Endodermal cell (in vitro differentiated cells): ENCODE data around the gene EIF3B. TPM values are rescaled to one million over a fixed set of nuclear protein-coding genes. Genes with fewer than 3 reads are reported as not detected.

Experiments used
- DNase-seq: peaks from one replicate; pipeline ENCODE4 v3.0.0-alpha.2; 2017
- H3K27ac ChIP-seq: 2 replicates; pipeline ENCODE4 v1.5.1; 2013; ENCODE audit warnings: mild to moderate bottlenecking, low read depth, low read length, moderate library complexity
- H3K27me3 ChIP-seq: 2 replicates; pipeline ENCODE4 v1.6.1; 2013; ENCODE audit warnings: mild to moderate bottlenecking, low read length, moderate library complexity; ENCODE audit not compliant: insufficient read depth, control insufficient read depth, poor library complexity, severe bottlenecking
- H3K36me3 ChIP-seq: 2 replicates; pipeline ENCODE4 v1.7.0; 2013; ENCODE audit warnings: mild to moderate bottlenecking, low read length, moderate library complexity; ENCODE audit not compliant: control insufficient read depth, insufficient read depth
- H3K4me1 ChIP-seq: one replicate; pipeline ENCODE4 v1.7.0; 2013; ENCODE audit warnings: low read length; ENCODE audit not compliant: control insufficient read depth, insufficient read depth
- H3K4me3 ChIP-seq: 2 replicates; pipeline ENCODE4 v1.5.1; 2013; ENCODE audit warnings: mild to moderate bottlenecking, low read length, moderate library complexity
- H3K9ac ChIP-seq: 2 replicates; pipeline ENCODE4 v1.6.1; 2013; ENCODE audit warnings: mild to moderate bottlenecking, low read length, moderate library complexity; ENCODE audit not compliant: poor library complexity, severe bottlenecking; ENCODE audit errors: extremely low read depth
- H3K9me3 ChIP-seq: 2 replicates; pipeline ENCODE4 v1.6.1; 2013; ENCODE audit warnings: mild to moderate bottlenecking, low read length, moderate library complexity; ENCODE audit not compliant: control insufficient read depth
- H3K27ac Mint-ChIP-seq: 2 replicates; pipeline ENCODE4 v1.8.0; 2020; ENCODE audit warnings: mixed read lengths
- H3K27me3 Mint-ChIP-seq: 2 replicates; pipeline ENCODE4 v1.8.0; 2021; ENCODE audit warnings: mild to moderate bottlenecking, mixed read lengths; ENCODE audit not compliant: insufficient read depth
- H3K36me3 Mint-ChIP-seq: 2 replicates; pipeline ENCODE4 v1.8.0; 2020; ENCODE audit warnings: low read depth, mixed read lengths
- H3K4me1 Mint-ChIP-seq: 2 replicates; pipeline ENCODE4 v1.8.0; 2020; ENCODE audit warnings: mixed read lengths
- H3K4me3 Mint-ChIP-seq: 2 replicates; pipeline ENCODE4 v1.8.0; 2020; ENCODE audit warnings: mild to moderate bottlenecking, moderate library complexity, mixed read lengths
- H3K9me3 Mint-ChIP-seq: 2 replicates; pipeline ENCODE4 v1.8.0; 2020; ENCODE audit warnings: mild to moderate bottlenecking, mixed read lengths
- WGBS, 2 experiments: methylation state at CpG; one replicate each; pipeline versions ENCODE4 v1.1.5 to v1.1.7; 2013; ENCODE audit warnings: missing lambda C conversion rate in 2 of 2, mixed read lengths in 1 of 2; ENCODE audit not compliant: insufficient coverage in 1 of 2, insufficient read length in 1 of 2; 5-methylcytosine and 5-hydroxymethylcytosine counted together
- total RNA-seq, 2 donors: library from RNA; stranded (reverse); fragmentation: NEBNext Ultra II Directional in 1 of 2; extraction: Animal tissue kit (Norgen Biotek cat#: 25700) in 1 of 2; gene quantifications; 2 replicates in 1 of 2; 3 replicates in 1 of 2; pipeline ENCODE4 v1.2.1, GENCODE V29; 2021
- TF ChIP-seq, protein P1 (sequence below): fragments of 200-600 bp; sonication (generic); conservative IDR thresholded peaks from 2 replicates; pipeline ENCODE4 v1.5.0; 2021; ENCODE audit warnings: antibody characterized with exemption, mild to moderate bottlenecking

EIF3B gene
- total RNA-seq, 2 donors from 2014 or later: 172 to 220 TPM

DNA sequence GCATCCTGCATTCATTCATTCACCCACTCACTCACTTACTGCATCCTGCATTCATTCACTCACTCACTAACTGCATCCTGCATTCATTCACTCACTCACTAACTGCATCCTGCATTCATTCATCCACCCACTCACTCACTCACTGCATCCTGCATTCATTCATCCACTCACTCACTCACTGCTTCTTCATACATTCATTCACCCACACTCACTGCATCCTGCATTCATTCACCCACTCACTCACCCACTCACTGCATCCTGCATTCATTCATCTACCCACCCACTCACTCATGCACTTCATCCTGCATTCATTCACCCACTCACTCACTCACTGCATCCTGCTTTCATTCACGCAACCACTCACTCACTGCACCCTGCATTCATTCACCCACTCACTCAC is 38.8 kb upstream of the EIF3B start:
- Mint-ChIP-seq H3K4me3 (no peak overlapping the region), H3K4me1 (peaks cover 5% of the 10 kb centered on the region), H3K9me3 (no peaks in the 10 kb centered on the region), H3K27me3 (no peaks in the 10 kb centered on the region), H3K27ac (no peak overlapping the region), H3K36me3 (peaks cover 4% of the 10 kb centered on the region)
- Histone ChIP-seq H3K27ac (no peak overlapping the region), H3K4me1 (no peaks in the 10 kb centered on the region), H3K9me3 (no peaks in the 10 kb centered on the region), H3K36me3 (no peaks in the 10 kb centered on the region), H3K4me3 (no peak overlapping the region), H3K9ac (no peak overlapping the region), H3K27me3 (no peaks in the 10 kb centered on the region)
- DNase-seq: no peak
- 86 to 92% methylated on average over 1 of the region's 1 CpG for WGBS, 2 experiments
- TF ChIP-seq, protein P1, sequence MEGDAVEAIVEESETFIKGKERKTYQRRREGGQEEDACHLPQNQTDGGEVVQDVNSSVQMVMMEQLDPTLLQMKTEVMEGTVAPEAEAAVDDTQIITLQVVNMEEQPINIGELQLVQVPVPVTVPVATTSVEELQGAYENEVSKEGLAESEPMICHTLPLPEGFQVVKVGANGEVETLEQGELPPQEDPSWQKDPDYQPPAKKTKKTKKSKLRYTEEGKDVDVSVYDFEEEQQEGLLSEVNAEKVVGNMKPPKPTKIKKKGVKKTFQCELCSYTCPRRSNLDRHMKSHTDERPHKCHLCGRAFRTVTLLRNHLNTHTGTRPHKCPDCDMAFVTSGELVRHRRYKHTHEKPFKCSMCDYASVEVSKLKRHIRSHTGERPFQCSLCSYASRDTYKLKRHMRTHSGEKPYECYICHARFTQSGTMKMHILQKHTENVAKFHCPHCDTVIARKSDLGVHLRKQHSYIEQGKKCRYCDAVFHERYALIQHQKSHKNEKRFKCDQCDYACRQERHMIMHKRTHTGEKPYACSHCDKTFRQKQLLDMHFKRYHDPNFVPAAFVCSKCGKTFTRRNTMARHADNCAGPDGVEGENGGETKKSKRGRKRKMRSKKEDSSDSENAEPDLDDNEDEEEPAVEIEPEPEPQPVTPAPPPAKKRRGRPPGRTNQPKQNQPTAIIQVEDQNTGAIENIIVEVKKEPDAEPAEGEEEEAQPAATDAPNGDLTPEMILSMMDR: no peak

DNA sequence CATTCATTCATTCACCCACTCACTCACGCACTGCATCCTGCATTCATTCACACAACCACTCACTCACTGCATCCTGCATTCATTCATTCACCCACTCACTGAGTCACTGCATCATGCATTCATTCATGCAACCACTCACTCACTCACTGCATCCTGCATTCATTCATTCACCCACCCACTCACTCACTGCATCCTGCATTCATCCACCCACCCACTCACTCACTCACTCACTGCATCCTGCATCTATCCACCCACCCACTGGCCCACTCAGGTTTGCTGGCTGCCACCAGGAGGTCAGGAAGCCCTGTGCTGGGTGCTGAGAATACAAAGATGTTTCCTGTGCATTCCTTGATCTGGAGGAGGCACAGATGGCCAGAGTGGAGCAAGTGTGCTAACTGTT is 38.0 kb upstream of the EIF3B start:
- H3K36me3 ChIP-seq: no peaks in the 10 kb centered on the region
- Mint-ChIP-seq H3K9me3 (no peaks in the 10 kb centered on the region), H3K4me1 (peaks cover 9% of the 10 kb centered on the region), H3K4me3 (no peak overlapping the region), H3K27me3 (no peaks in the 10 kb centered on the region), H3K27ac (no peak overlapping the region), H3K36me3 (peaks cover 4% of the 10 kb centered on the region)
- no peaks in the 10 kb centered on the region for H3K4me1 ChIP-seq
- H3K9me3 ChIP-seq: no peaks in the 10 kb centered on the region
- no peaks in the 10 kb centered on the region for H3K27me3 ChIP-seq
- WGBS, 2 experiments: 89 to 92% methylated on average over 1 of the region's 1 CpG
- H3K27ac ChIP-seq: no peak overlapping the region
- no peak overlapping the region for H3K4me3 ChIP-seq
- no peak for DNase-seq
- TF ChIP-seq, protein P1: no peak
- no peak overlapping the region for H3K9ac ChIP-seq

DNA sequence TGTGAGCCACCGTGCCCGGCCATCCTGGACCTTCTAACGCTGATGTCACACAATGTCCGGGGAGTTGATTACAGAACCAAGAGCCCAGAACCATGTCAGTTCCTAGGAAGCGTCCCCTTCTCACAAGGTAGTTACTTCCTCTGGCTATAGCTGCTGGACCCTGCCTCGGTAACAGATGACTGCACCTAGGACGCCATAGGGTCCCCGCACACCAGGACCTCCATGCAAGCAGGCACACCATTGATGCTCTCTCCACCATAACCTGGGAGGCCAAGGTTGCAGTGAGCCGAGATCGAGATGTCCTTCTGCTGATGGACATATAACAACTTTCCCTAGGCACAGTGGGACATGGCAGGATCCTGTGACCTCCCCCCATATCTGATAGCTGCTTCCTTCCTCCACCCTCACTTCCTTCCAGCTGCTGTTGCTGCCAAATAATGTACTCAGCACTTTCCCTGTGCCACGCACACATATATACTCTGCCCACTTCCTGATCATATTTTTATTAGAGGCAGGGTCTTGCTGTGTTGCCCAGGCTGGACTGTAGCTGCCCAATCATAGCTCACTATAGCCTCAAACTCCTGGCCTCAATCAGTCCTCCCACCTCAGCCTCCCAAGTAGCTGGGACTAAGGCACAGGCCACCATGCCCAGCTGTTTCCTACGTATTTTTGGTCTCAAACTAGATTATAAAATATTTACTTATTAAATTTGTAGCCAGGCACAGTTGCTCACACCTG is 36.9 kb upstream of the EIF3B start:
- no peaks in the 10 kb centered on the region for H3K9me3 ChIP-seq
- no peak overlapping the region for H3K4me3 ChIP-seq
- Mint-ChIP-seq H3K9me3 (no peaks in the 10 kb centered on the region), H3K4me1 (peaks cover 3% of the 10 kb centered on the region), H3K27ac (no peak overlapping the region), H3K4me3 (no peak overlapping the region), H3K27me3 (no peaks in the 10 kb centered on the region), H3K36me3 (no peaks in the 10 kb centered on the region)
- H3K4me1 ChIP-seq: no peaks in the 10 kb centered on the region
- TF ChIP-seq, protein P1: no peak
- no peaks in the 10 kb centered on the region for H3K27me3 ChIP-seq
- H3K9ac ChIP-seq: no peak overlapping the region
- WGBS, 2 experiments: 90 to 94% methylated on average over 11 to 12 of the region's 12 CpGs
- no peak overlapping the region for H3K27ac ChIP-seq
- DNase-seq: no peak
- H3K36me3 ChIP-seq: no peaks in the 10 kb centered on the region
